PC-3 (cell line): ENCODE data around the gene GSK3B. TPM values are rescaled to one million over a fixed set of nuclear protein-coding genes. Genes with fewer than 3 reads are reported as not detected.

Source experiments
- ATAC-seq: fragments of 200-7000 bp; cut with Tn5 transposase; 2 replicates; pipeline ENCODE4 v1.9.1; 2020; ENCODE audit warnings: mild to moderate bottlenecking, moderate library complexity
- BruUV-seq: library from RNA; stranded (reverse); fragments of 400-500 nt; replicated peaks from 2 replicates; lab custom pipeline; 2021; lab: Mats Ljungman, UMichigan
- CTCF ChIA-PET: fragments of 300-600 bp; sonication (Branson Sonifier 250); formaldehyde crosslinking; loops from one replicate; lab custom pipeline; 2022; ENCODE audit warnings: antibody characterized with exemption; lab: Charles Lee
- POLR2A ChIA-PET: fragments of 300-600 bp; sonication (Branson Sonifier 250); formaldehyde crosslinking; loops from one replicate; lab custom pipeline; 2022; ENCODE audit warnings: antibody characterized with exemption; ENCODE audit not compliant: unreplicated experiment; lab: Charles Lee
- DNase-seq: peaks from one replicate; pipeline ENCODE4 v3.0.0-alpha.2; 2015
- H2AFZ ChIP-seq: fragments of 300-600 bp; sonication (generic); 2 replicates; pipeline ENCODE4 v1.6.0; 2016; ENCODE audit warnings: antibody characterized with exemption, low read length
- H3F3A ChIP-seq: fragments of 300-600 bp; sonication (generic); one replicate; pipeline ENCODE4 v1.6.0; 2017; ENCODE audit warnings: antibody characterized with exemption, low read length, control low read depth, mild to moderate bottlenecking; ENCODE audit not compliant: unreplicated experiment
- H3K27ac ChIP-seq: fragments of 300-600 bp; sonication (generic); 2 replicates; pipeline ENCODE4 v1.5.1; 2016; ENCODE audit warnings: mild to moderate bottlenecking, low read length
- H3K27me3 ChIP-seq: fragments of 300-600 bp; sonication (generic); 2 replicates; pipeline ENCODE4 v1.6.1; 2016; ENCODE audit warnings: low read length, mixed read lengths
- H3K36me3 ChIP-seq: fragments of 300-600 bp; sonication (generic); 2 replicates; pipeline ENCODE4 v1.6.1; 2016; ENCODE audit warnings: low read depth, mixed run types, low read length, mixed read lengths
- H3K4me1 ChIP-seq: fragments of 300-600 bp; sonication (generic); 2 replicates; pipeline ENCODE4 v1.5.1; 2016; ENCODE audit warnings: low read length; ENCODE audit not compliant: insufficient read depth
- H3K4me2 ChIP-seq: fragments of 300-600 bp; sonication (generic); 2 replicates; pipeline ENCODE4 v1.6.0; 2016; ENCODE audit warnings: low read length
- H3K4me3 ChIP-seq: fragments of 300-600 bp; sonication (generic); 2 replicates; pipeline ENCODE4 v1.5.1; 2016; ENCODE audit warnings: mild to moderate bottlenecking, low read length, mixed read lengths
- H3K79me2 ChIP-seq: fragments of 300-600 bp; sonication (generic); 2 replicates; pipeline ENCODE4 v1.6.1; 2017; ENCODE audit warnings: low read length, mixed read lengths
- H3K9ac ChIP-seq: fragments of 300-600 bp; sonication (generic); 2 replicates; pipeline ENCODE4 v1.6.0; 2016; ENCODE audit warnings: mild to moderate bottlenecking, low read length
- H3K9me2 ChIP-seq: fragments of 300-600 bp; sonication (generic); replicated peaks from 2 replicates; pipeline ENCODE4 v1.6.1; 2016; ENCODE audit warnings: mixed run types, low read length, mixed read lengths
- H3K9me3 ChIP-seq: fragments of 300-600 bp; sonication (generic); 2 replicates; pipeline ENCODE4 v1.6.1; 2016; ENCODE audit warnings: low read length, mixed read lengths
- H4K20me1 ChIP-seq: fragments of 300-600 bp; sonication (generic); 2 replicates; pipeline ENCODE4 v1.6.1; 2016; ENCODE audit warnings: low read length, mixed read lengths
- EZH2 ChIP-seq: fragments of 300-600 bp; sonication (generic); IDR thresholded peaks from one replicate; pipeline ENCODE4 v1.6.1; 2017; ENCODE audit warnings: antibody characterized with exemption, mild to moderate bottlenecking, low read length; ENCODE audit not compliant: unreplicated experiment
- EZH2phosphoT487 ChIP-seq: fragments of 300-600 bp; sonication (generic); IDR thresholded peaks from 2 replicates; pipeline ENCODE4 v1.6.1; 2018; ENCODE audit warnings: mild to moderate bottlenecking, antibody characterized with exemption, low read length, borderline replicate concordance
- intact Hi-C: fragments of 100-400 bp; cut with micrococcal nuclease; formaldehyde crosslinking; loops from 2 replicates; pipeline ENCODE4 v1.9.0; 2023
- total RNA-seq: library from RNA; depleted of rRNA; stranded (reverse); fragments of >200 nt; gene quantifications from 2 replicates; pipeline ENCODE4 v1.2.3, GENCODE V29; 2014
- TF ChIP-seq, protein P1 (sequence below): fragments of 300-600 bp; sonication (generic); conservative IDR thresholded peaks from 2 replicates; pipeline ENCODE4 v1.5.1; 2017; ENCODE audit warnings: antibody characterized with exemption, low read depth, mild to moderate bottlenecking, low read length

GSK3B gene
- total RNA-seq, 1 experiment from 2014 or later = 55.8 TPM

DNA sequence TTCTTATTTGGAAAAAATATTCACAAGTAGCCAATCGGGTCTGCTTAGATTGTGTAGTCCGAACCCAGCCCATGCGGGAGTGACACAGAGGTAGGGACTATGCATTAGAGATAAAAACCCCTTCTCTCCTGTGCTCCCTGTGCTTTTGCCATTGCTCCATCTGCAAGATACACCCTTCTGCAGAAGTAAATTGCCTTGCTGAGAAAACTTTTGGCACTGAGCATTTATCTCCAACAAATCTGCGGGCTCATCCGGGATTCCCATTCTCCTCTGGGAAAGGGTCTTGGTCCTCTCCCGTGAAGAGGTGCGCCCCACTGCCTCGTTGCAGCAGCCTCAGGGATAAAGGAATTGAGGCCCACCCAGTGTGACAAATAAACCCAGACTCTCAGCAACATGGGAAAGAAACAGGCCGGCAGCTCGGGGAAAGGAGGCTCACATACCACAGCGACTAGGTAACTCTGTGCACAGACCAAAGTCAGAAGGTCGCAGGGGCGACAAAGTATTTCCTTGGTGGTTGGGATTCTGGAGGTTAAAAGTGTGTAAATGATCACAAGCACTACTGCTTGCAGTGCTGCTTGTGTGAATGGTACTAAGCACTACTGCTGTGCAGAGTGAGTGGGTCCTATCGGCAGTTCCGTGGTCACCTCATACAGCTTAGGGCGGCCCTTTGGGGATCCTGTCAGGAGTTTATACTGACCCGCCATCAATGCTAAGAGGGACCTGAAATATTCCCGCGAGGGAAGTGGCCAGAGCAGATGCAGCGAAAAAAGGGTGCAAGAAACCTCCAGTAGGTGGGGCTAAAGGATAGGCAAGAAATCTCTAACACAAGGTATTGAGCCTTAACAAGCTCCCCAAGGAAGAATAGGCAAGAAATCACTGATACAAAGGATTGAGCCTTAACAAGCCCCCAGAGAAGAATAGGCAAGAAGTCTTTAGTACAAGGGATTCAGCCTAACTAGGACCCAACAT is 54.3 kb downstream of the GSK3B start:
- intact Hi-C loops = no loop called here
- POLR2A ChIA-PET = no interaction called here

DNA sequence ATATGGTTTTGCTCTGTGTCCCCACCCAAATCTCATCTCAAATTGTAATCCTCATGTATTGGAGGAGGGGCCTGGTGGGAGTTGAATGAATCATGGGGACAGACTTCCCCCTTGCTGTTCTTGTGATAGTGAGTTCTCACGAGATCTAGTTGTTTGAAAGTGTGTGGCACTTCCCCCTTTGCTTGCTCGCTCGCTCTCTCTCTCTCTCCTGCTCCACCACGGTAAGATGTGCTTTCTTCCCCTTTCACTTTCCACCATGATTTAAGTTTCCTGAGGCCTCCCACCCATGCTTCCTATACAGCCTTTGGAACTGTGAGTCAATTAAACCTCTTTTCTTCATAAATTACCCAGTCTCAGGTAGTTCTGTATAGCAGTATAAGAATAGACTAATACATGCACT is 60.7 kb downstream of the GSK3B start:
- Histone ChIP-seq H3K9ac (no peak overlapping the region), H2AFZ (no peak overlapping the region), H3K36me3 (peaks cover 8% of the 10 kb centered on the region; the same call in 1 of the 2 replicates), H4K20me1 (peaks cover 39% of the 10 kb centered on the region), H3K9me2 (no peaks in the 10 kb centered on the region), H3K79me2 (peaks cover 98% of the 10 kb centered on the region), H3F3A (no peaks in the 10 kb centered on the region), H3K27me3 (no peaks in the 10 kb centered on the region), H3K27ac (no peak overlapping the region), H3K9me3 (no peaks in the 10 kb centered on the region), H3K4me2 (no peak overlapping the region), H3K4me3 (no peak overlapping the region), H3K4me1 (no peaks in the 10 kb centered on the region)
- DNase-seq (no peak), ATAC-seq (no peak)
- intact Hi-C loops = no loop called here
- TF ChIP-seq EZH2phosphoT487 (no peak), EZH2 (no peak)
- TF ChIP-seq, protein P1, sequence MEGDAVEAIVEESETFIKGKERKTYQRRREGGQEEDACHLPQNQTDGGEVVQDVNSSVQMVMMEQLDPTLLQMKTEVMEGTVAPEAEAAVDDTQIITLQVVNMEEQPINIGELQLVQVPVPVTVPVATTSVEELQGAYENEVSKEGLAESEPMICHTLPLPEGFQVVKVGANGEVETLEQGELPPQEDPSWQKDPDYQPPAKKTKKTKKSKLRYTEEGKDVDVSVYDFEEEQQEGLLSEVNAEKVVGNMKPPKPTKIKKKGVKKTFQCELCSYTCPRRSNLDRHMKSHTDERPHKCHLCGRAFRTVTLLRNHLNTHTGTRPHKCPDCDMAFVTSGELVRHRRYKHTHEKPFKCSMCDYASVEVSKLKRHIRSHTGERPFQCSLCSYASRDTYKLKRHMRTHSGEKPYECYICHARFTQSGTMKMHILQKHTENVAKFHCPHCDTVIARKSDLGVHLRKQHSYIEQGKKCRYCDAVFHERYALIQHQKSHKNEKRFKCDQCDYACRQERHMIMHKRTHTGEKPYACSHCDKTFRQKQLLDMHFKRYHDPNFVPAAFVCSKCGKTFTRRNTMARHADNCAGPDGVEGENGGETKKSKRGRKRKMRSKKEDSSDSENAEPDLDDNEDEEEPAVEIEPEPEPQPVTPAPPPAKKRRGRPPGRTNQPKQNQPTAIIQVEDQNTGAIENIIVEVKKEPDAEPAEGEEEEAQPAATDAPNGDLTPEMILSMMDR = no peak
- no TSS peak for BruUV-seq
- CTCF ChIA-PET = no interaction called here
- POLR2A ChIA-PET = no interaction called here

More for the DNA sequence above, 54.3 kb downstream of the GSK3B start:
- Histone ChIP-seq H3K79me2 (peaks cover 100% of the 10 kb centered on the region), H3K36me3 (peaks cover 59% of the 10 kb centered on the region), H3K4me2 (no peak overlapping the region), H3K4me3 (no peak overlapping the region), H3K9ac (no peak overlapping the region), H3K4me1 (no peaks in the 10 kb centered on the region), H3K9me3 (peaks cover 33% of the 10 kb centered on the region), H4K20me1 (0 out of 2 replicates have a peak, but pooled peaks cover 7% of the 10 kb centered on the region), H3K27ac (no peak overlapping the region), H2AFZ (no peak overlapping the region), H3K27me3 (no peaks in the 10 kb centered on the region), H3K9me2 (no peaks in the 10 kb centered on the region), H3F3A (no peaks in the 10 kb centered on the region)
- no TSS peak for BruUV-seq
- CTCF ChIA-PET = no interaction called here
- DNase-seq (peak; percentile 10), ATAC-seq (no peak)
- TF ChIP-seq, protein P1 = peak; percentile 44; the same call in 1 of the 2 replicates
- TF ChIP-seq EZH2 = no peak

DNA sequence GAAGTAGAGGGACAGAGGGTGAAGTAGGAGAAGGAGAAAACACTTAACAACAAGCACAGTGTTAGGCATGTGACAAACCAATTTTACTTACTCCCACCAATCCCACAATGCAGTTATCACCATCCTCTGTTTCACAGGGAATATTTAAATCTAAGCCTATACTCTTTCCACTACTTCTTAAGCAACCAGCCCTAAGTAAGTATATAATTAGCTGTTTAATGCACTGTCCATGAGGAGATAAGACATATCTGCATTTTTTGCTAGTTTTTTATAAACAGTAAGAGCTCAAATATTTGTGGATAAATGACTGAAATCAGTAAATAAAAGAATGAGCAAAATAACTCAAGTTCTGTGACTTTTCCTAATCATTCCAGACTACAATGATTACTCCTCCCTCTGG is 62.7 kb downstream of the GSK3B start:
- no peak overlapping the region for H3K9ac ChIP-seq
- TF ChIP-seq EZH2 = no peak
- TF ChIP-seq EZH2phosphoT487 = no peak
- TF ChIP-seq, protein P1 = no peak
- H3K79me2 ChIP-seq = peaks cover 98% of the 10 kb centered on the region
- POLR2A ChIA-PET = no interaction called here
- H4K20me1 ChIP-seq = peaks cover 44% of the 10 kb centered on the region
- no peak overlapping the region for H3K4me3 ChIP-seq
- H3K27ac ChIP-seq = no peak overlapping the region
- H3F3A ChIP-seq = no peaks in the 10 kb centered on the region
- CTCF ChIA-PET = no interaction called here
- H3K4me1 ChIP-seq = no peaks in the 10 kb centered on the region
- DNase-seq (no peak), ATAC-seq (no peak)
- 0 out of 2 replicates have a peak, but pooled peaks cover 2% of the 10 kb centered on the region for H3K36me3 ChIP-seq
- no TSS peak for BruUV-seq
- H3K4me2 ChIP-seq = no peak overlapping the region
- intact Hi-C loops = no loop called here
- no peaks in the 10 kb centered on the region for H3K9me3 ChIP-seq
- H3K27me3 ChIP-seq = no peaks in the 10 kb centered on the region
- H3K9me2 ChIP-seq = no peaks in the 10 kb centered on the region
- H2AFZ ChIP-seq = no peak overlapping the region
